Measurements from ENCODE around the gene ITPR1. TPM values are rescaled to one million over a fixed set of nuclear protein-coding genes. Genes with fewer than 3 reads are reported as not detected.

ITPR1 gene
- total and polyA plus RNA-seq, 10 of the 15 experiments (the other 5 are each of a cell fraction or from before 2014, with no cell fraction given) = 12.2 to 239 (median 28.4) TPM

DNA sequence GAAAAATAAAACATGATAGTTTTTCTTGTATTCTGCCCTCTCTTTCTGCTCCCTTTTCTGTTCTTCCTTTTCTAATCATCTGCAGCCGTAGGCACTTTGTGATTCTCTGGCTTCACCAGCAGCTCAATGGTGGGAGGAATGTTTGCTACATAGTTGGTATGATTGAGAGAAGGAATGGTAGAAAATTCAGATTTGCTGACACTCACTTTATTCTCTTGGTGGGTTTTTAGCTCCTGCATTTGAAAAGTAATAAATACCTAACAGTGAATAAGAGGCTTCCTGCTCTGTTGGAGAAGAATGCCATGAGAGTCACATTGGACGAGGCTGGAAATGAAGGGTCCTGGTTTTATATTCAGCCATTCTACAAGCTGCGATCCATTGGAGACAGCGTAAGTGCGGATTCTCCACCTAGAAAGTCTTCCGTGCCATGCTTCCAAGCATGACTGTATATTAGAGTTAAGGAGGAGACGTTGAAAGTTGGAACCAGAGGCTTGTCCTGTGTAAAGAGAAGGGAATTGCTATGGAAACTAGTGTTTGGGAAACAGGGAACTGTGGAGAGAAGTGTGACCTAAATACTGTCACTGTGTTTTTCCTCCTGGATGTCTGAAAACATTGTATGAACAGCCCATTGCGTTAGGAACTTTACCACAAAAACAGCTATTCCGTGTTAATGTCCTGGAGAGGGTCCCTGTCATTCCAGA lies 148.9 kb downstream of the ITPR1 start (continued):
- TF ChIP-seq, protein P1, sequence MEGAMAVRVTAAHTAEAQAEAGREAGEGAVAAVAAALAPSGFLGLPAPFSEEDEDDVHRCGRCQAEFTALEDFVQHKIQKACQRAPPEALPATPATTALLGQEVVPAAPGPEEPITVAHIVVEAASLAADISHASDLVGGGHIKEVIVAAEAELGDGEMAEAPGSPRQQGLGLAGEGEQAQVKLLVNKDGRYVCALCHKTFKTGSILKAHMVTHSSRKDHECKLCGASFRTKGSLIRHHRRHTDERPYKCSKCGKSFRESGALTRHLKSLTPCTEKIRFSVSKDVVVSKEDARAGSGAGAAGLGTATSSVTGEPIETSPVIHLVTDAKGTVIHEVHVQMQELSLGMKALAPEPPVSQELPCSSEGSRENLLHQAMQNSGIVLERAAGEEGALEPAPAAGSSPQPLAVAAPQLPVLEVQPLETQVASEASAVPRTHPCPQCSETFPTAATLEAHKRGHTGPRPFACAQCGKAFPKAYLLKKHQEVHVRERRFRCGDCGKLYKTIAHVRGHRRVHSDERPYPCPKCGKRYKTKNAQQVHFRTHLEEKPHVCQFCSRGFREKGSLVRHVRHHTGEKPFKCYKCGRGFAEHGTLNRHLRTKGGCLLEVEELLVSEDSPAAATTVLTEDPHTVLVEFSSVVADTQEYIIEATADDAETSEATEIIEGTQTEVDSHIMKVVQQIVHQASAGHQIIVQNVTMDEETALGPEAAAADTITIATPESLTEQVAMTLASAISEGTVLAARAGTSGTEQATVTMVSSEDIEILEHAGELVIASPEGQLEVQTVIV (IDR thresholded peaks at IDR 0.05; ENCODE audit: borderline replicate concordance, partially characterized antibody) = no peak
- TF ChIP-seq, protein P2, sequence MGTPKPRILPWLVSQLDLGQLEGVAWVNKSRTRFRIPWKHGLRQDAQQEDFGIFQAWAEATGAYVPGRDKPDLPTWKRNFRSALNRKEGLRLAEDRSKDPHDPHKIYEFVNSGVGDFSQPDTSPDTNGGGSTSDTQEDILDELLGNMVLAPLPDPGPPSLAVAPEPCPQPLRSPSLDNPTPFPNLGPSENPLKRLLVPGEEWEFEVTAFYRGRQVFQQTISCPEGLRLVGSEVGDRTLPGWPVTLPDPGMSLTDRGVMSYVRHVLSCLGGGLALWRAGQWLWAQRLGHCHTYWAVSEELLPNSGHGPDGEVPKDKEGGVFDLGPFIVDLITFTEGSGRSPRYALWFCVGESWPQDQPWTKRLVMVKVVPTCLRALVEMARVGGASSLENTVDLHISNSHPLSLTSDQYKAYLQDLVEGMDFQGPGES (IDR thresholded peaks at IDR 0.05) = no peak
- TF ChIP-seq, protein P3, sequence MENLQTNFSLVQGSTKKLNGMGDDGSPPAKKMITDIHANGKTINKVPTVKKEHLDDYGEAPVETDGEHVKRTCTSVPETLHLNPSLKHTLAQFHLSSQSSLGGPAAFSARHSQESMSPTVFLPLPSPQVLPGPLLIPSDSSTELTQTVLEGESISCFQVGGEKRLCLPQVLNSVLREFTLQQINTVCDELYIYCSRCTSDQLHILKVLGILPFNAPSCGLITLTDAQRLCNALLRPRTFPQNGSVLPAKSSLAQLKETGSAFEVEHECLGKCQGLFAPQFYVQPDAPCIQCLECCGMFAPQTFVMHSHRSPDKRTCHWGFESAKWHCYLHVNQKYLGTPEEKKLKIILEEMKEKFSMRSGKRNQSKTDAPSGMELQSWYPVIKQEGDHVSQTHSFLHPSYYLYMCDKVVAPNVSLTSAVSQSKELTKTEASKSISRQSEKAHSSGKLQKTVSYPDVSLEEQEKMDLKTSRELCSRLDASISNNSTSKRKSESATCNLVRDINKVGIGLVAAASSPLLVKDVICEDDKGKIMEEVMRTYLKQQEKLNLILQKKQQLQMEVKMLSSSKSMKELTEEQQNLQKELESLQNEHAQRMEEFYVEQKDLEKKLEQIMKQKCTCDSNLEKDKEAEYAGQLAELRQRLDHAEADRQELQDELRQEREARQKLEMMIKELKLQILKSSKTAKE (IDR thresholded peaks at IDR 0.05; ENCODE audit: low read depth, poor library complexity, severe bottlenecking) = no peak
- no peak for TF ChIP-seq MEF2B (IDR thresholded peaks at IDR 0.05; ENCODE audit: partially characterized antibody, poor library complexity, severe bottlenecking)
- no peak for TF ChIP-seq ZNF24 (IDR thresholded peaks at IDR 0.05)
- no peak for TF ChIP-seq HDAC2 (IDR thresholded peaks at IDR 0.05)
- TF ChIP-seq ZNF384 (IDR thresholded peaks at IDR 0.05; ENCODE audit: borderline replicate concordance, low read depth, low read length) = no peak
- no peak for TF ChIP-seq IKZF2 (IDR thresholded peaks at IDR 0.05)
- TF ChIP-seq TCF3 (IDR thresholded peaks at IDR 0.05; ENCODE audit: borderline replicate concordance, insufficient read depth, low read depth, low read length) = no peak
- TF ChIP-seq SP1 (IDR thresholded peaks at IDR 0.05; ENCODE audit: low read depth, low read length) = no peak
- no peak for TF ChIP-seq SMARCA5 (IDR thresholded peaks at IDR 0.05)
- TF ChIP-seq, protein P4, sequence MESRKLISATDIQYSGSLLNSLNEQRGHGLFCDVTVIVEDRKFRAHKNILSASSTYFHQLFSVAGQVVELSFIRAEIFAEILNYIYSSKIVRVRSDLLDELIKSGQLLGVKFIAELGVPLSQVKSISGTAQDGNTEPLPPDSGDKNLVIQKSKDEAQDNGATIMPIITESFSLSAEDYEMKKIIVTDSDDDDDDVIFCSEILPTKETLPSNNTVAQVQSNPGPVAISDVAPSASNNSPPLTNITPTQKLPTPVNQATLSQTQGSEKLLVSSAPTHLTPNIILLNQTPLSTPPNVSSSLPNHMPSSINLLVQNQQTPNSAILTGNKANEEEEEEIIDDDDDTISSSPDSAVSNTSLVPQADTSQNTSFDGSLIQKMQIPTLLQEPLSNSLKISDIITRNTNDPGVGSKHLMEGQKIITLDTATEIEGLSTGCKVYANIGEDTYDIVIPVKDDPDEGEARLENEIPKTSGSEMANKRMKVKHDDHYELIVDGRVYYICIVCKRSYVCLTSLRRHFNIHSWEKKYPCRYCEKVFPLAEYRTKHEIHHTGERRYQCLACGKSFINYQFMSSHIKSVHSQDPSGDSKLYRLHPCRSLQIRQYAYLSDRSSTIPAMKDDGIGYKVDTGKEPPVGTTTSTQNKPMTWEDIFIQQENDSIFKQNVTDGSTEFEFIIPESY (IDR thresholded peaks at IDR 0.05) = no peak
- TF ChIP-seq SREBF2 (IDR thresholded peaks at IDR 0.05; ENCODE audit: low read length) = no peak
- TF ChIP-seq CHD2 (IDR thresholded peaks at IDR 0.05; ENCODE audit: borderline replicate concordance, low read depth, low read length) = no peak

Measured in GM12878 (cell line).